ENCODE measurements around the gene RAP1A. TPM values are rescaled to one million over a fixed set of nuclear protein-coding genes. Genes with fewer than 3 reads are reported as not detected.

Gene RAP1A
- total RNA-seq, 1 experiment from 2014 or later: 19.0 TPM

DNA sequence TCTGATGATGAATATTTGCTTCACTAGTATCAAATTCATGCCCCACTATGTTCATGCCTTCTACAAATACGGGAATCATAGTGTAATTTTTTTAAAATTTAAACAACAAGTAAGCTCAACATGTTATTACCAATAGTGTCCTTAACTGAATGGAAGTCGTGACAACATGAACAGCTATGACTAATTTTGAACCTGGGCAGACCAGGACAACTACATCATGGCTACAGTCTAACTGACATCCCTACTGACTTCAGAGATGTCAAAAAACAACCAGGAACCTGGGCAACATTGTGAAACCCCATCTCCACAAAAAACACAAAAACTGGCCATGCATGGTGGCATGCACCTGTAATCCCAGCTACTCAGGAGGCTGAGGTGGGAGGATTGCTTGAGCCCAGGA is 33.5 kb upstream of the RAP1A start:
- H3K9me2 ChIP-seq (replicated peaks; ENCODE audit: low read length): no peaks in the 10 kb centered on the region
- H4K20me1 ChIP-seq (ENCODE audit: low read length): no peaks in the 10 kb centered on the region
- H3K4me3 ChIP-seq (ENCODE audit: low read length): no peak overlapping the region
- TF ChIP-seq, protein P1, sequence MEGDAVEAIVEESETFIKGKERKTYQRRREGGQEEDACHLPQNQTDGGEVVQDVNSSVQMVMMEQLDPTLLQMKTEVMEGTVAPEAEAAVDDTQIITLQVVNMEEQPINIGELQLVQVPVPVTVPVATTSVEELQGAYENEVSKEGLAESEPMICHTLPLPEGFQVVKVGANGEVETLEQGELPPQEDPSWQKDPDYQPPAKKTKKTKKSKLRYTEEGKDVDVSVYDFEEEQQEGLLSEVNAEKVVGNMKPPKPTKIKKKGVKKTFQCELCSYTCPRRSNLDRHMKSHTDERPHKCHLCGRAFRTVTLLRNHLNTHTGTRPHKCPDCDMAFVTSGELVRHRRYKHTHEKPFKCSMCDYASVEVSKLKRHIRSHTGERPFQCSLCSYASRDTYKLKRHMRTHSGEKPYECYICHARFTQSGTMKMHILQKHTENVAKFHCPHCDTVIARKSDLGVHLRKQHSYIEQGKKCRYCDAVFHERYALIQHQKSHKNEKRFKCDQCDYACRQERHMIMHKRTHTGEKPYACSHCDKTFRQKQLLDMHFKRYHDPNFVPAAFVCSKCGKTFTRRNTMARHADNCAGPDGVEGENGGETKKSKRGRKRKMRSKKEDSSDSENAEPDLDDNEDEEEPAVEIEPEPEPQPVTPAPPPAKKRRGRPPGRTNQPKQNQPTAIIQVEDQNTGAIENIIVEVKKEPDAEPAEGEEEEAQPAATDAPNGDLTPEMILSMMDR (conservative IDR thresholded peaks at IDR 0.05; ENCODE audit: low read depth, low read length): no peak
- TF ChIP-seq EZH2 (IDR thresholded peaks at IDR 0.05; ENCODE audit: low read length, unreplicated experiment): no peak
- TF ChIP-seq EZH2phosphoT487 (IDR thresholded peaks at IDR 0.05; ENCODE audit: borderline replicate concordance, low read length): no peak
- no peaks in the 10 kb centered on the region for H3K9me3 ChIP-seq (ENCODE audit: low read length)
- no peaks in the 10 kb centered on the region for H3K27me3 ChIP-seq (ENCODE audit: low read length)
- H2AFZ ChIP-seq (ENCODE audit: low read length): no peak overlapping the region
- no peaks in the 10 kb centered on the region for H3K4me1 ChIP-seq (ENCODE audit: insufficient read depth, low read length)
- intact Hi-C loops (cut with micrococcal nuclease): no loop called here
- no peaks in the 10 kb centered on the region for H3K79me2 ChIP-seq (ENCODE audit: low read length)
- H3F3A ChIP-seq (ENCODE audit: low read length, unreplicated experiment): no peaks in the 10 kb centered on the region
- ChIA-PET POLR2A (ENCODE audit: unreplicated experiment) (interaction anchor here (0.7 kb wide), 1 partner anchor 79 kb away, joined by 5 read pairs; no protein-coding TSS in a partner anchor), CTCF (no interaction called here)
- ATAC-seq (no peak), DNase-seq (no peak)
- no peak overlapping the region for H3K27ac ChIP-seq (ENCODE audit: low read length)
- BruUV-seq (replicated peaks): no TSS peak
- no peak overlapping the region for H3K9ac ChIP-seq (ENCODE audit: low read length)
- no peak overlapping the region for H3K4me2 ChIP-seq (ENCODE audit: low read length)
- no peaks in the 10 kb centered on the region for H3K36me3 ChIP-seq (ENCODE audit: low read depth, low read length)

DNA sequence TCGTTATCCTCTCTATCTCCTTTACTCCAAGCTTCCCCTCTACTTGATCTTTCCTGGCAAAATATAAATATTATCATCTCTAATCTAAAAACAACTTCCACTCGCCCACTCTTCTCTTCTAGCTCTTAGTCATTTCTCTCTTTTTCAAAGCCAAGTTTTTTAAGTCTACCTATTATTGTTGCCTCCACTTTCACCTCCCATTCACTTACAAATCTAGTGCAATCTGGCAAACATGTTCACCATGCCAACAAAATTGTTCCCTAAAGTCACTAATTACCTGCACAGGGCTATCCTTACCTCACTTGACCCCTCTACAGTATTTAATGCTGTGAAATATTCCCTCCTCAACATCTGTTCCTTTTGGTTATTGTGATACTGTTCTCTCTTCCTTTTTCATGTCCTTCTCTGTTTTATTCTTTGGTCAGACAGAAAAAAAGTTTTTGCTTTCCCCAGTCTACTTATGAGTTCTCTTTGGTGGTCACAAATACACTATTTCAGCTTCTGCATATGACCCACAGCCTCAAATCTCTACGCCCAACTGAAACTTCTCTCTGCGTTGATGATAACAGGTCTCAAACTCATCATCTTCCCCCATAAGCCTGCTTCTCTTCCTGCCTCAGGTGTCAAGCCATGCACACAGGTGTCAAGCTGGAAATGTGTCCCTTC is 31.9 kb upstream of the RAP1A start:
- ATAC-seq (no peak), DNase-seq (no peak)
- Histone ChIP-seq H3K9me2 (replicated peaks; ENCODE audit: low read length) (no peaks in the 10 kb centered on the region), H3K79me2 (ENCODE audit: low read length) (no peaks in the 10 kb centered on the region), H2AFZ (ENCODE audit: low read length) (no peak overlapping the region), H3K27me3 (ENCODE audit: low read length) (no peaks in the 10 kb centered on the region), H3K4me1 (ENCODE audit: insufficient read depth, low read length) (peaks cover 10% of the 10 kb centered on the region), H3K4me3 (ENCODE audit: low read length) (no peak overlapping the region), H4K20me1 (ENCODE audit: low read length) (no peaks in the 10 kb centered on the region), H3K36me3 (ENCODE audit: low read depth, low read length) (no peaks in the 10 kb centered on the region), H3K9me3 (ENCODE audit: low read length) (no peaks in the 10 kb centered on the region), H3F3A (ENCODE audit: low read length, unreplicated experiment) (no peaks in the 10 kb centered on the region), H3K4me2 (ENCODE audit: low read length) (no peak overlapping the region), H3K27ac (ENCODE audit: low read length) (no peak overlapping the region), H3K9ac (ENCODE audit: low read length) (no peak overlapping the region)
- POLR2A ChIA-PET (ENCODE audit: unreplicated experiment): interaction anchor here (0.6 kb wide), 1 partner anchor 85 kb away, joined by 5 read pairs; no protein-coding TSS in a partner anchor
- BruUV-seq (replicated peaks): no TSS peak
- CTCF ChIA-PET: no interaction called here
- intact Hi-C loops (cut with micrococcal nuclease): no loop called here
- no peak for TF ChIP-seq EZH2 (IDR thresholded peaks at IDR 0.05; ENCODE audit: low read length, unreplicated experiment)

DNA sequence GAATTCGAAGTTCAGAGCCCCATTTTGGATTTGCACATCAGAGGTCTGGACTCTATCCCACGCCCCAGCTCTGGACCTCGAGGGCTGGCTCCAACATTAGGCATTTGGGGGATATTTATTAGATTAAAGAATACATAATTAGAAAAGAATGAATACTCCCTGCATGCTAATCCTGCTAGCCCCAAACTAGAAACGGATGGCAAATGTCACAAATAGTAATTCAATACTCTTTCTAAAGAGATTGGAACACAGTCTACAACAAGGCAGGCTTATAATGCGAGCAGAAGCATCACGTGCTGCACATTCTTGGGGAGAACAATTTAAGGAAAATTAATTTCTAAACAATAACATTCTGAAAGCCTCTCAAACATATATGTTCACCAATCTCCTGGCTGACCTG is 27.7 kb upstream of the RAP1A start:
- Histone ChIP-seq H4K20me1 (ENCODE audit: low read length) (no peaks in the 10 kb centered on the region), H3K27ac (ENCODE audit: low read length) (peak overlapping the region; percentile 73), H3K9me2 (replicated peaks; ENCODE audit: low read length) (no peaks in the 10 kb centered on the region), H3K4me3 (ENCODE audit: low read length) (peak overlapping the region; percentile 46; the same call in 1 of the 2 replicates), H3K36me3 (ENCODE audit: low read depth, low read length) (no peaks in the 10 kb centered on the region), H3K27me3 (ENCODE audit: low read length) (no peaks in the 10 kb centered on the region), H3F3A (ENCODE audit: low read length, unreplicated experiment) (no peaks in the 10 kb centered on the region), H3K79me2 (ENCODE audit: low read length) (no peaks in the 10 kb centered on the region), H3K9me3 (ENCODE audit: low read length) (no peaks in the 10 kb centered on the region), H3K4me1 (ENCODE audit: insufficient read depth, low read length) (peaks cover 25% of the 10 kb centered on the region), H3K4me2 (ENCODE audit: low read length) (peak overlapping the region; percentile 77), H2AFZ (ENCODE audit: low read length) (peak overlapping the region; percentile 72; the same call in 1 of the 2 replicates), H3K9ac (ENCODE audit: low read length) (peak overlapping the region; percentile 5; the same call in 1 of the 2 replicates)
- ATAC-seq (no peak), DNase-seq (no peak)
- intact Hi-C loops (cut with micrococcal nuclease): no loop called here
- TF ChIP-seq, protein P1 (conservative IDR thresholded peaks at IDR 0.05; ENCODE audit: low read depth, low read length): no peak
- TF ChIP-seq EZH2 (IDR thresholded peaks at IDR 0.05; ENCODE audit: low read length, unreplicated experiment) (no peak), EZH2phosphoT487 (IDR thresholded peaks at IDR 0.05; ENCODE audit: borderline replicate concordance, low read length) (no peak)
- no TSS peak for BruUV-seq (replicated peaks)
- CTCF ChIA-PET: interaction anchor here (2.0 kb wide), 1 partner anchor 84 kb away, joined by 13 read pairs; no protein-coding TSS in a partner anchor
- POLR2A ChIA-PET (ENCODE audit: unreplicated experiment): no interaction called here

All from PC-3 (cell line).